Osteoblast (primary cell): Measurements from ENCODE around the gene PDZD8. TPM values are rescaled to one million over a fixed set of nuclear protein-coding genes. Genes with fewer than 3 reads are reported as not detected.
"Not testable (repeated sequence)": the region's sequence is repeated elsewhere in the genome, so short reads cannot be mapped to it uniquely, and the experiment has no call there.

ENCODE experiments used
- DNase-seq: peaks from one replicate; pipeline ENCODE4 v3.0.0; 2011; ENCODE audit warnings: low spot score, mixed read lengths; ENCODE audit not compliant: insufficient read length; ENCODE audit errors: missing footprints
- H2AFZ ChIP-seq: 2 replicates; pipeline ENCODE4 v1.6.0; 2011; ENCODE audit warnings: mild to moderate bottlenecking, low read length
- H3K27ac ChIP-seq: 2 replicates; pipeline ENCODE4 v1.5.1; 2011; ENCODE audit warnings: mild to moderate bottlenecking, low read depth, low read length, moderate library complexity
- H3K27me3 ChIP-seq: 2 replicates; pipeline ENCODE4 v1.6.0; 2012; ENCODE audit warnings: mild to moderate bottlenecking, control low read depth, inconsistent platforms, low read length, moderate library complexity; ENCODE audit not compliant: insufficient read depth
- H3K36me3 ChIP-seq: 2 replicates; pipeline ENCODE4 v1.5.1; 2011; ENCODE audit warnings: mild to moderate bottlenecking, low read length, control low read depth, moderate library complexity; ENCODE audit not compliant: insufficient read depth
- H3K4me1 ChIP-seq: 2 replicates; pipeline ENCODE4 v1.5.1; 2011; ENCODE audit warnings: mild to moderate bottlenecking, low read length, control low read depth, moderate library complexity; ENCODE audit not compliant: insufficient read depth
- H3K4me2 ChIP-seq: 2 replicates; pipeline ENCODE4 v1.6.0; 2011; ENCODE audit warnings: mild to moderate bottlenecking, low read length; ENCODE audit not compliant: insufficient read depth
- H3K4me3 ChIP-seq: fragments of 200-600 bp; sonication (generic); 3 replicates; pipeline ENCODE4 v1.5.1; 2012; ENCODE audit warnings: mild to moderate bottlenecking, low read length, inconsistent platforms; ENCODE audit not compliant: insufficient read depth
- H3K79me2 ChIP-seq: 2 replicates; pipeline ENCODE4 v1.6.0; 2012; ENCODE audit warnings: mild to moderate bottlenecking, low read length, control low read depth, inconsistent platforms; ENCODE audit not compliant: insufficient read depth
- H3K9me3 ChIP-seq: 2 replicates; pipeline ENCODE4 v1.5.1; 2011; ENCODE audit warnings: low read depth, low read length, control low read depth
- H4K20me1 ChIP-seq: 2 replicates; pipeline ENCODE4 v1.6.0; 2012; ENCODE audit warnings: mild to moderate bottlenecking, low read length, control low read depth; ENCODE audit not compliant: insufficient read depth
- total RNA-seq: library from RNA; depleted of rRNA; stranded (reverse); fragments of >200 nt; gene quantifications from 2 replicates; pipeline ENCODE4 v1.2.3, GENCODE V29; 2012
- TF ChIP-seq, protein P1 (sequence below): IDR thresholded peaks from 2 replicates; pipeline ENCODE4 v1.5.1; 2011; ENCODE audit warnings: mild to moderate bottlenecking, low read depth, low read length, moderate library complexity; ENCODE audit errors: extremely low read depth

The PDZD8 gene
- total RNA-seq, 1 donor: 35.8 TPM

DNA sequence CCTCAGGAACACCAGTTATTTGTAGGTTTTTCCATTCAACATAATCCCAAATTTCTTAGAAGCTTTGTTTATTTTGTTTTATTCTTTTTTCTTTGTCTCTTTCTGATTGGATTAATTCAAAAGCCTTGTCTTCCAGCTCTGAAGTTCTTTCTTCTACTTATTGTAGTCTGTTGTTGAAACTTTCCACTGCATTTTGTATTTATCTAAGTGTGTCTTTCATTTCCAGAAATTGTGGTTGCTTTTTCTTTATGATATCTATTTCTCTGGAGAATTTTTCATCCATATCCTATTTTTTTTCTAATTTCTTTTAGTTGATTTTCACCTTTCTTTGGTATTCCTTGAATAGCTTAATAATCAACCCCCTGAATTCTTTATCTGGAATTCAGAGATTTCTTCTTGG, 75.8 kb downstream of the PDZD8 start:
- Histone ChIP-seq H3K27ac (no peak overlapping the region), H3K79me2 (peaks cover 18% of the 10 kb centered on the region)
- TF ChIP-seq, protein P1, sequence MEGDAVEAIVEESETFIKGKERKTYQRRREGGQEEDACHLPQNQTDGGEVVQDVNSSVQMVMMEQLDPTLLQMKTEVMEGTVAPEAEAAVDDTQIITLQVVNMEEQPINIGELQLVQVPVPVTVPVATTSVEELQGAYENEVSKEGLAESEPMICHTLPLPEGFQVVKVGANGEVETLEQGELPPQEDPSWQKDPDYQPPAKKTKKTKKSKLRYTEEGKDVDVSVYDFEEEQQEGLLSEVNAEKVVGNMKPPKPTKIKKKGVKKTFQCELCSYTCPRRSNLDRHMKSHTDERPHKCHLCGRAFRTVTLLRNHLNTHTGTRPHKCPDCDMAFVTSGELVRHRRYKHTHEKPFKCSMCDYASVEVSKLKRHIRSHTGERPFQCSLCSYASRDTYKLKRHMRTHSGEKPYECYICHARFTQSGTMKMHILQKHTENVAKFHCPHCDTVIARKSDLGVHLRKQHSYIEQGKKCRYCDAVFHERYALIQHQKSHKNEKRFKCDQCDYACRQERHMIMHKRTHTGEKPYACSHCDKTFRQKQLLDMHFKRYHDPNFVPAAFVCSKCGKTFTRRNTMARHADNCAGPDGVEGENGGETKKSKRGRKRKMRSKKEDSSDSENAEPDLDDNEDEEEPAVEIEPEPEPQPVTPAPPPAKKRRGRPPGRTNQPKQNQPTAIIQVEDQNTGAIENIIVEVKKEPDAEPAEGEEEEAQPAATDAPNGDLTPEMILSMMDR: no peak

DNA sequence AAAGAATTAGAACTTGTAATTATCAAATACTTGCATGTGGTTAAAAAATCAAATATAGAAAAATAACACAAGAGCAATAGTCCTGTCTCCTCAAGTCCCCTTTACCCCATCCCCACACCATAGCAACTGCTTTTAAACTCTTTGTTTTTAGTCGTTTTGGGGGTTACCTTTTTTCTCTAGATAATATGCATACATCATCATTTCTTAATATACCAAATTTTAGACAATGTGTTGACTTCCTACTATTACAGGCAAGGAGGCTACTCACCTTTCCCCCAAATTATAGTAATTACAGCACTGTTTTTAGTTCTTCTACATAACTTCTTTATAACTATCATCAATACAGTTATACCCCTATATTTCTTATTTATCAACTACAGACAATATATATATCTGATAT, 77.0 kb downstream of the PDZD8 start:
- H3K79me2 ChIP-seq: peaks cover 24% of the 10 kb centered on the region
- DNase-seq: no peak
- H3K9me3 ChIP-seq: no peaks in the 10 kb centered on the region
- peaks cover 8% of the 10 kb centered on the region for H4K20me1 ChIP-seq
- no peaks in the 10 kb centered on the region for H3K4me1 ChIP-seq
- H3K4me2 ChIP-seq: no peak overlapping the region
- H3K36me3 ChIP-seq: no peaks in the 10 kb centered on the region
- TF ChIP-seq, protein P1: no peak
- H3K4me3 ChIP-seq: no peak overlapping the region
- no peak overlapping the region for H3K27ac ChIP-seq
- H2AFZ ChIP-seq: no peak overlapping the region
- H3K27me3 ChIP-seq: no peaks in the 10 kb centered on the region

More for the DNA sequence above, 75.8 kb downstream of the PDZD8 start:
- no peaks in the 10 kb centered on the region for H3K9me3 ChIP-seq
- peaks cover 5% of the 10 kb centered on the region for H4K20me1 ChIP-seq
- no peaks in the 10 kb centered on the region for H3K36me3 ChIP-seq
- H3K4me3 ChIP-seq: no peak overlapping the region
- H3K4me1 ChIP-seq: no peaks in the 10 kb centered on the region
- no peak overlapping the region for H3K4me2 ChIP-seq
- H2AFZ ChIP-seq: no peak overlapping the region
- no peak for DNase-seq
- H3K27me3 ChIP-seq: no peaks in the 10 kb centered on the region

- Histone ChIP-seq H3K27me3 (no peaks in the 10 kb centered on the region), H3K27ac (no peak overlapping the region), H2AFZ (no peak overlapping the region), H3K36me3 (no peaks in the 10 kb centered on the region), H3K4me1 (no peaks in the 10 kb centered on the region), H3K79me2 (peaks cover 28% of the 10 kb centered on the region), H3K4me2 (no peak overlapping the region), H4K20me1 (peaks cover 6% of the 10 kb centered on the region), H3K9me3 (no peaks in the 10 kb centered on the region), H3K4me3 (no peak overlapping the region)
- TF ChIP-seq, protein P1: no peak
- no peak for DNase-seq
Observed at GRCh38 chr10:117294735-117295134, 80.5 kb downstream of the PDZD8 start.

DNA sequence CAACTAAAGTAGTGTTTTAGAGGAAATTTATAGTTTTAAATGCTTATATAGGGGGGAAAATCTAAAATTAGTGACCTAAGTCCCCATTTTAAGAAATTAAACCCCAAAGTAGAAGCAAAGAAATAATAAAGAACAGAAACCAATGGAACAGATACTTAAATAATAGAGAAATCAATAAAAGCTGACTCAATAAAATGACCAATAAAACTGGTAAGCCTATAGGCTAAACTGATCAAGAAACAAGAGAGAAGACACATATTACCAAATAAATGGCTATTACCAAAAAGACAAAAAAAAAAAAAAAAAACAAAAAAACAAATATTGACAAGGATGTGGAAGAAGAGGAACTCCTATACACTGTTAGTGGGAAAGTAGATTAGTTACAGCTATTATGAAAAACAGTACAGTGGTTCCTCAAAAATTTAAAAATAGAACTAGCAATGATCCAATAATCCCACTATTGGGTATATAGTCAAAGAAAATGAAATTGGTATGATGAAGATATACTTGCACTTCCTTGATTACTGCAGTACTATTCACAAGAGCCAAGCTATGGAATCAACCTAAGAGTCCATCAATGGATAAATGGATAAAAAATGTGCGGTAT, 81.1 kb downstream of the PDZD8 start:
- Histone ChIP-seq H3K4me1 (no peaks in the 10 kb centered on the region), H3K79me2 (peaks cover 28% of the 10 kb centered on the region), H3K4me3 (no peak overlapping the region), H4K20me1 (peaks cover 6% of the 10 kb centered on the region), H3K4me2 (no peak overlapping the region), H3K36me3 (peaks cover 5% of the 10 kb centered on the region), H3K27me3 (no peaks in the 10 kb centered on the region), H3K9me3 (no peaks in the 10 kb centered on the region), H2AFZ (no peak overlapping the region), H3K27ac (no peak overlapping the region)
- TF ChIP-seq, protein P1: no peak
- no peak for DNase-seq

- H3K79me2 ChIP-seq: peaks cover 19% of the 10 kb centered on the region
- not testable (repeated sequence) for DNase-seq, H3K4me1 ChIP-seq, H2AFZ ChIP-seq, H3K4me3 ChIP-seq, H3K27me3 ChIP-seq, H3K36me3 ChIP-seq, H3K27ac ChIP-seq, H3K9me3 ChIP-seq, H3K4me2 ChIP-seq, H4K20me1 ChIP-seq
Observed at GRCh38 chr10:117290872-117291271, 84.4 kb downstream of the PDZD8 start.
